Trophoblast cell (in vitro differentiated cells and primary cell): ENCODE data around the gene LYZL1.
A peak's percentile ranks its signal among the peaks of the same experiment; 100 is the strongest.

Experiments
- DNase-seq, 2 donors: peaks; one replicate each; pipeline ENCODE4 v3.0.0-alpha.2; 2016
- H2AFZ ChIP-seq: 2 replicates; pipeline ENCODE4 v1.6.1; 2013; ENCODE audit warnings: low read length, moderate library complexity, mild to moderate bottlenecking; ENCODE audit not compliant: insufficient read depth, poor library complexity
- H2AK5ac ChIP-seq: 2 replicates; pipeline ENCODE4 v1.6.1; 2013; ENCODE audit warnings: mild to moderate bottlenecking, low read length
- H2BK120ac ChIP-seq: 2 replicates; pipeline ENCODE4 v1.6.1; 2013; ENCODE audit warnings: low read length, mild to moderate bottlenecking, moderate library complexity; ENCODE audit not compliant: insufficient read depth, poor library complexity
- H2BK12ac ChIP-seq: 2 replicates; pipeline ENCODE4 v1.6.1; 2013; ENCODE audit warnings: mild to moderate bottlenecking, low read length, moderate library complexity
- H2BK5ac ChIP-seq: 2 replicates; pipeline ENCODE4 v1.6.1; 2013; ENCODE audit warnings: low read length, low read depth, moderate library complexity, mild to moderate bottlenecking; ENCODE audit not compliant: poor library complexity
- H3K14ac ChIP-seq: 2 replicates; pipeline ENCODE4 v1.6.1; 2013; ENCODE audit warnings: mild to moderate bottlenecking, low read length
- H3K18ac ChIP-seq: 2 replicates; pipeline ENCODE4 v1.6.1; 2013; ENCODE audit warnings: mild to moderate bottlenecking, low read length
- H3K23ac ChIP-seq: 2 replicates; pipeline ENCODE4 v1.6.1; 2013; ENCODE audit warnings: low read length
- H3K27ac ChIP-seq: 2 replicates; pipeline ENCODE4 v1.5.1; 2013; ENCODE audit warnings: low read depth, mild to moderate bottlenecking, inconsistent platforms, low read length, moderate library complexity
- H3K27me3 ChIP-seq: 2 replicates; pipeline ENCODE4 v1.6.1; 2013; ENCODE audit warnings: inconsistent platforms, mild to moderate bottlenecking, low read length, moderate library complexity; ENCODE audit not compliant: insufficient read depth
- H3K36me3 ChIP-seq, 2 experiments: 1 replicate in 1 of 2; 2 replicates in 1 of 2; pipeline ENCODE4 v1.6.1; 2013; ENCODE audit warnings: low read length in 2 of 2, mild to moderate bottlenecking in 2 of 2, moderate library complexity in 1 of 2; ENCODE audit not compliant: insufficient read depth in 2 of 2, control insufficient read depth in 1 of 2
- H3K4ac ChIP-seq: 2 replicates; pipeline ENCODE4 v1.6.1; 2013; ENCODE audit warnings: low read depth, mild to moderate bottlenecking, low read length, moderate library complexity
- H3K4me1 ChIP-seq, 2 experiments: 1 replicate in 1 of 2; 2 replicates in 1 of 2; pipeline ENCODE4 v1.6.1; 2013; ENCODE audit warnings: low read length in 2 of 2, mild to moderate bottlenecking in 2 of 2, moderate library complexity in 1 of 2; ENCODE audit not compliant: insufficient read depth in 2 of 2, control insufficient read depth in 1 of 2
- H3K4me2 ChIP-seq: 2 replicates; pipeline ENCODE4 v1.6.1; 2013; ENCODE audit warnings: inconsistent platforms, mild to moderate bottlenecking, low read length, moderate library complexity
- H3K4me3 ChIP-seq: 2 replicates; pipeline ENCODE4 v1.5.1; 2013; ENCODE audit warnings: mild to moderate bottlenecking, low read depth, low read length, inconsistent platforms
- H3K79me1 ChIP-seq: one replicate; pipeline ENCODE4 v1.6.1; 2013; ENCODE audit warnings: low read length
- H3K79me2 ChIP-seq: 2 replicates; pipeline ENCODE4 v1.6.1; 2013; ENCODE audit warnings: low read length, mild to moderate bottlenecking; ENCODE audit not compliant: control insufficient read depth, insufficient read depth, poor library complexity
- H3K9ac ChIP-seq: 2 replicates; pipeline ENCODE4 v1.6.1; 2013; ENCODE audit warnings: mild to moderate bottlenecking, low read length
- H3K9me3 ChIP-seq: 2 replicates; pipeline ENCODE4 v1.6.1; 2013; ENCODE audit warnings: low read depth, mild to moderate bottlenecking, control low read depth, inconsistent platforms, low read length; ENCODE audit not compliant: insufficient read depth
- H4K12ac ChIP-seq: 2 replicates; pipeline ENCODE4 v1.6.1; 2013; ENCODE audit warnings: low read depth, mild to moderate bottlenecking, low read length, moderate library complexity
- H4K8ac ChIP-seq: 2 replicates; pipeline ENCODE4 v1.6.1; 2013; ENCODE audit warnings: low read depth, mild to moderate bottlenecking, low read length, moderate library complexity
- H4K91ac ChIP-seq: one replicate; pipeline ENCODE4 v1.6.1; 2013; ENCODE audit warnings: low read depth, mild to moderate bottlenecking, low read length, moderate library complexity
- WGBS: extraction: QIAGEN DNeasy Blood & Tissue Kit; methylation state at CpG from one replicate; pipeline ENCODE4 v1.1.7; 2013; ENCODE audit warnings: missing lambda C conversion rate; ENCODE audit not compliant: insufficient read length, insufficient coverage; ENCODE audit errors: extremely low coverage; 5-methylcytosine and 5-hydroxymethylcytosine counted together

Gene LYZL1

GRCh38 chr10:29268011-29268410, 20.9 kb upstream of the LYZL1 start:
- no peak overlapping the region for H3K18ac ChIP-seq
- no CpG with 5 or more reads among the region's 6 CpGs for WGBS
- H4K8ac ChIP-seq, result no peak overlapping the region
- H3K27ac ChIP-seq, result no peak overlapping the region
- no peak overlapping the region for H3K9ac ChIP-seq
- H3K4me2 ChIP-seq, result no peak overlapping the region
- H4K12ac ChIP-seq, result no peak overlapping the region
- peaks cover 0 to 4% of the 10 kb centered on the region in 2 experiments for H3K4me1 ChIP-seq
- no peak overlapping the region for H2AK5ac ChIP-seq
- H3K4me3 ChIP-seq, result no peak overlapping the region
- no peaks in the 10 kb centered on the region for H3K79me2 ChIP-seq
- H3K79me1 ChIP-seq, result peaks cover 14% of the 10 kb centered on the region
- H3K23ac ChIP-seq, result no peak overlapping the region
- peak overlapping the region; percentile 35 for H4K91ac ChIP-seq
- peak overlapping the region; percentile 32 for H2BK12ac ChIP-seq
- no peaks in the 10 kb centered on the region for H3K9me3 ChIP-seq
- no peak overlapping the region for H2BK5ac ChIP-seq
- no peak overlapping the region for H3K14ac ChIP-seq
- H2AFZ ChIP-seq, result no peak overlapping the region
- peak overlapping the region; percentile 27 for H3K4ac ChIP-seq
- H3K36me3 ChIP-seq, result no peaks in the 10 kb centered on the region
- H2BK120ac ChIP-seq, result peak overlapping the region; percentile 31
- H3K27me3 ChIP-seq, result no peaks in the 10 kb centered on the region
- peak in 1 of 2 donors; percentile 7 for DNase-seq

- Histone ChIP-seq H3K4me1 (peaks cover 0 to 4% of the 10 kb centered on the region in 2 experiments), H3K79me2 (no peaks in the 10 kb centered on the region), H4K91ac (peak overlapping the region; percentile 49), H3K18ac (no peak overlapping the region), H2BK12ac (peak overlapping the region; percentile 87), H3K23ac (no peak overlapping the region), H2AFZ (no peak overlapping the region), H3K27me3 (no peaks in the 10 kb centered on the region), H4K12ac (no peak overlapping the region), H2BK120ac (no peak overlapping the region), H3K4me2 (no peak overlapping the region), H3K14ac (no peak overlapping the region), H2BK5ac (no peak overlapping the region), H3K9me3 (no peaks in the 10 kb centered on the region), H3K9ac (no peak overlapping the region), H3K36me3 (no peaks in the 10 kb centered on the region), H3K79me1 (peaks cover 17% of the 10 kb centered on the region), H3K4me3 (no peak overlapping the region), H3K4ac (no peak overlapping the region), H4K8ac (no peak overlapping the region), H3K27ac (no peak overlapping the region), H2AK5ac (no peak overlapping the region)
- no CpG with 5 or more reads among the region's 8 CpGs for WGBS
- no peak for DNase-seq
Observed at GRCh38 chr10:29269486-29269885, 19.4 kb upstream of the LYZL1 start.

- Histone ChIP-seq H3K79me1 (peaks cover 20% of the 10 kb centered on the region), H3K18ac (no peak overlapping the region), H3K4me3 (no peak overlapping the region), H3K14ac (no peak overlapping the region), H3K4ac (no peak overlapping the region), H2AK5ac (no peak overlapping the region), H4K8ac (no peak overlapping the region), H4K91ac (peak overlapping the region; percentile 31), H3K36me3 (no peaks in the 10 kb centered on the region), H2BK12ac (peak overlapping the region; percentile 82), H3K27me3 (no peaks in the 10 kb centered on the region), H2BK120ac (no peak overlapping the region), H2AFZ (no peak overlapping the region), H3K79me2 (no peaks in the 10 kb centered on the region), H3K4me1 (peaks cover 0 to 4% of the 10 kb centered on the region in 2 experiments), H3K27ac (no peak overlapping the region), H3K9ac (no peak overlapping the region), H3K23ac (no peak overlapping the region), H3K4me2 (no peak overlapping the region), H2BK5ac (no peak overlapping the region), H4K12ac (no peak overlapping the region), H3K9me3 (no peaks in the 10 kb centered on the region)
- no peak for DNase-seq
Observed at GRCh38 chr10:29270883-29271282, 18.0 kb upstream of the LYZL1 start.

- no peak for DNase-seq
- no peak overlapping the region for H3K4me3 ChIP-seq
- no peak overlapping the region for H4K91ac ChIP-seq
- no peak overlapping the region for H2BK5ac ChIP-seq
- no peaks in the 10 kb centered on the region for H3K79me2 ChIP-seq
- peak overlapping the region; percentile 59 for H2AK5ac ChIP-seq
- H2BK120ac ChIP-seq, result peak overlapping the region; percentile 16
- peaks cover 0 to 4% of the 10 kb centered on the region in 2 experiments for H3K4me1 ChIP-seq
- H3K4ac ChIP-seq, result no peak overlapping the region
- H3K9me3 ChIP-seq, result no peaks in the 10 kb centered on the region
- H3K27ac ChIP-seq, result no peak overlapping the region
- WGBS, result no CpG with 5 or more reads among the region's 2 CpGs
- H4K12ac ChIP-seq, result no peak overlapping the region
- H3K9ac ChIP-seq, result no peak overlapping the region
- H3K14ac ChIP-seq, result peak overlapping the region; percentile 55
- H3K27me3 ChIP-seq, result no peaks in the 10 kb centered on the region
- H4K8ac ChIP-seq, result no peak overlapping the region
- H3K79me1 ChIP-seq, result peaks cover 17% of the 10 kb centered on the region
- H3K23ac ChIP-seq, result no peak overlapping the region
- no peak overlapping the region for H3K18ac ChIP-seq
- H2BK12ac ChIP-seq, result peak overlapping the region; percentile 94
- no peak overlapping the region for H3K4me2 ChIP-seq
- no peaks in the 10 kb centered on the region for H3K36me3 ChIP-seq
- H2AFZ ChIP-seq, result no peak overlapping the region
Observed at GRCh38 chr10:29271877-29272276, 17.0 kb upstream of the LYZL1 start.
